CD14-positive monocyte (primary cell): ENCODE data around the gene CYP27B1. TPM values are rescaled to one million over a fixed set of nuclear protein-coding genes. Genes with fewer than 3 reads are reported as not detected.

Experiments
- DNase-seq, 3 donors: peaks; one replicate each; pipeline ENCODE4 v3.0.0-alpha.2; 2011 to 2022
- H2AFZ ChIP-seq: 2 replicates; pipeline ENCODE4 v1.6.0; 2012; ENCODE audit warnings: mild to moderate bottlenecking, low read depth, low read length, inconsistent platforms; ENCODE audit not compliant: insufficient read depth, poor library complexity, severe bottlenecking
- H3K27ac ChIP-seq, 2 donors: 1 replicate in 1 of 2; 2 replicates in 1 of 2; pipeline ENCODE4 v1.5.1; 2012 to 2013; ENCODE audit warnings: low read length in 2 of 2, control low read depth in 1 of 2, inconsistent platforms in 1 of 2, low read depth in 1 of 2, mild to moderate bottlenecking in 1 of 2
- H3K27me3 ChIP-seq, 2 donors: one replicate each; pipeline versions ENCODE4 v1.6.0 to v1.6.1; 2011 to 2013; ENCODE audit warnings: low read length in 2 of 2; ENCODE audit not compliant: control insufficient read depth in 2 of 2, insufficient read depth in 2 of 2
- H3K36me3 ChIP-seq, 2 donors: replicated peaks in 1 of 2; 1 replicate in 1 of 2; 2 replicates in 1 of 2; pipeline versions ENCODE4 v1.5.1 to v1.6.1; 2012 to 2013; ENCODE audit warnings: low read length in 2 of 2, control low read depth in 1 of 2, inconsistent platforms in 1 of 2, mild to moderate bottlenecking in 1 of 2; ENCODE audit not compliant: insufficient read depth in 2 of 2, control insufficient read depth in 1 of 2
- H3K4me1 ChIP-seq, 2 donors: 1 replicate in 1 of 2; 2 replicates in 1 of 2; pipeline versions ENCODE4 v1.5.1 to v1.6.1; 2012 to 2013; ENCODE audit warnings: low read length in 2 of 2, control low read depth in 1 of 2, inconsistent platforms in 1 of 2, mild to moderate bottlenecking in 1 of 2, moderate library complexity in 1 of 2; ENCODE audit not compliant: insufficient read depth in 2 of 2, control insufficient read depth in 1 of 2
- H3K4me2 ChIP-seq: replicated peaks from 2 replicates; pipeline ENCODE3; 2012; ENCODE audit warnings: low read length, moderate library complexity, mild to moderate bottlenecking; ENCODE audit not compliant: poor library complexity, severe bottlenecking; ENCODE audit errors: extremely low read depth
- H3K4me3 ChIP-seq, 3 experiments: fragments of 200-600 bp in 1 of 3; sonication (generic) in 1 of 3; replicated peaks in 1 of 3; 1 replicate in 2 of 3; 2 replicates in 1 of 3; pipeline ENCODE4 v1.5.1; 2011 to 2013; ENCODE audit warnings: low read length in 3 of 3, mild to moderate bottlenecking in 3 of 3, control low read depth in 2 of 3, low read depth in 2 of 3, inconsistent platforms in 1 of 3, moderate library complexity in 1 of 3
- H3K79me2 ChIP-seq: 2 replicates; pipeline ENCODE4 v1.6.0; 2012; ENCODE audit warnings: mild to moderate bottlenecking, control low read depth, inconsistent platforms, low read length, moderate library complexity; ENCODE audit not compliant: insufficient read depth
- H3K9ac ChIP-seq: 2 replicates; pipeline ENCODE4 v1.6.0; 2017; ENCODE audit warnings: low read length, mild to moderate bottlenecking; ENCODE audit not compliant: insufficient read depth, poor library complexity, severe bottlenecking
- H3K9me3 ChIP-seq, 2 donors: replicated peaks in 1 of 2; 1 replicate in 1 of 2; 2 replicates in 1 of 2; pipeline versions ENCODE4 v1.5.1 to v1.6.1; 2012 to 2013; ENCODE audit warnings: low read length in 2 of 2, control low read depth in 1 of 2; ENCODE audit not compliant: control insufficient read depth in 1 of 2, insufficient read depth in 1 of 2
- H4K20me1 ChIP-seq: 2 replicates; pipeline ENCODE4 v1.6.0; 2012; ENCODE audit warnings: mild to moderate bottlenecking, low read length, control low read depth, moderate library complexity; ENCODE audit not compliant: insufficient read depth
- H3K27ac Mint-ChIP-seq, 7 donors: one replicate each; pipeline ENCODE4 v1.8.0; 2020; ENCODE audit warnings: mild to moderate bottlenecking in 7 of 7, mixed read lengths in 7 of 7, moderate library complexity in 6 of 7, inconsistent platforms in 2 of 7
- H3K27me3 Mint-ChIP-seq, 3 donors: one replicate each; pipeline ENCODE4 v1.8.0; 2021 to 2022; ENCODE audit warnings: low read depth in 3 of 3, mild to moderate bottlenecking in 3 of 3, mixed read lengths in 3 of 3, moderate library complexity in 3 of 3, inconsistent platforms in 1 of 3
- H3K36me3 Mint-ChIP-seq, 2 donors: one replicate each; pipeline ENCODE4 v1.8.0; 2020; ENCODE audit warnings: mixed read lengths in 2 of 2, inconsistent platforms in 1 of 2, mild to moderate bottlenecking in 1 of 2
- H3K4me1 Mint-ChIP-seq: one replicate; pipeline ENCODE4 v1.8.0; 2020; ENCODE audit warnings: mild to moderate bottlenecking, mixed read lengths
- H3K4me3 Mint-ChIP-seq, 2 donors: one replicate each; pipeline ENCODE4 v1.8.0; 2020; ENCODE audit warnings: mild to moderate bottlenecking in 2 of 2, mixed read lengths in 2 of 2, moderate library complexity in 1 of 2
- H3K9me3 Mint-ChIP-seq, 7 donors: one replicate each; pipeline ENCODE4 v1.8.0; 2020 to 2022; ENCODE audit warnings: mixed read lengths in 7 of 7, mild to moderate bottlenecking in 6 of 7, moderate library complexity in 6 of 7, inconsistent platforms in 2 of 7
- WGBS: methylation state at CpG from one replicate; pipeline ENCODE4 v1.1.5; 2013; ENCODE audit warnings: missing lambda C conversion rate; ENCODE audit not compliant: insufficient coverage; 5-methylcytosine and 5-hydroxymethylcytosine counted together
- intact Hi-C, 2 donors: fragments of 100-400 bp; cut with micrococcal nuclease; formaldehyde crosslinking; loops; one replicate each; pipeline versions ENCODE4 v1.15.0 to v1.15.1; 2023
- polyA plus RNA-seq, 3 donors: library from polyadenylated mRNA; depleted of rRNA in 1 of 3; unstranded in 2 of 3; stranded (reverse) in 1 of 3; fragments of 300-500 nt in 2 of 3; fragments of >200 nt in 1 of 3; fragmentation: Illumina TruSeq in 2 of 3; gene quantifications; 1 replicate in 2 of 3; 2 replicates in 1 of 3; pipeline ENCODE4 v1.2.3, GENCODE V29; 2012 to 2021
- TF ChIP-seq, protein P1 (sequence below): fragments of 200-600 bp; IDR thresholded peaks from one replicate; pipeline ENCODE4 v1.8.0; 2022; ENCODE audit warnings: antibody characterized with exemption, mild to moderate bottlenecking

The CYP27B1 gene
- polyA plus RNA-seq, 3 donors, result 0.81 TPM; not detected in 2

DNA sequence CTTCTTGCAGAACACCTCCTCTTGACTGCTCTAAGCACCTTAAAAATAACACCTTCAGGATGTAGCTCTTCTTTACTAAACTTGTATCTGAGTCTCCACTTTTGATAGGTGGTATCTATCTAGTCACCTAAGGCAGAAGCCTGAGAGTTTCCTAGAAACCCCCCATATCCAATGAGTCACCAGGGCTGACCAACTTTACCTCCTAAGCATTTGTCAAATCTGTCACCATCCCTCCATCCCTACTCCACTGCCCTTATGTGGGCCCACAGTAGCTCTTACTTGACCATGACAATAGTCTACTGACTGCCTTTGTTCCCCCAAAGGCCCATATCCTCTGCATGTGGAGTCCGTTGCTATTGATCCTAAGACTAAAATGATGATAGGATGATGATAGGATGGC is 35.7 kb upstream of the CYP27B1 start:
- WGBS, result no CpG with 5 or more reads among the region's 1 CpG
- peaks cover 44 to 72% of the 10 kb centered on the region in 2 donors for H3K36me3 ChIP-seq
- no peak overlapping the region for H3K4me3 Mint-ChIP-seq
- peaks cover 6% of the 10 kb centered on the region for H3K4me1 Mint-ChIP-seq
- no peak overlapping the region for H3K4me2 ChIP-seq
- intact Hi-C loops, result no loop called here
- no peak overlapping the region for H3K9ac ChIP-seq
- TF ChIP-seq, protein P1, sequence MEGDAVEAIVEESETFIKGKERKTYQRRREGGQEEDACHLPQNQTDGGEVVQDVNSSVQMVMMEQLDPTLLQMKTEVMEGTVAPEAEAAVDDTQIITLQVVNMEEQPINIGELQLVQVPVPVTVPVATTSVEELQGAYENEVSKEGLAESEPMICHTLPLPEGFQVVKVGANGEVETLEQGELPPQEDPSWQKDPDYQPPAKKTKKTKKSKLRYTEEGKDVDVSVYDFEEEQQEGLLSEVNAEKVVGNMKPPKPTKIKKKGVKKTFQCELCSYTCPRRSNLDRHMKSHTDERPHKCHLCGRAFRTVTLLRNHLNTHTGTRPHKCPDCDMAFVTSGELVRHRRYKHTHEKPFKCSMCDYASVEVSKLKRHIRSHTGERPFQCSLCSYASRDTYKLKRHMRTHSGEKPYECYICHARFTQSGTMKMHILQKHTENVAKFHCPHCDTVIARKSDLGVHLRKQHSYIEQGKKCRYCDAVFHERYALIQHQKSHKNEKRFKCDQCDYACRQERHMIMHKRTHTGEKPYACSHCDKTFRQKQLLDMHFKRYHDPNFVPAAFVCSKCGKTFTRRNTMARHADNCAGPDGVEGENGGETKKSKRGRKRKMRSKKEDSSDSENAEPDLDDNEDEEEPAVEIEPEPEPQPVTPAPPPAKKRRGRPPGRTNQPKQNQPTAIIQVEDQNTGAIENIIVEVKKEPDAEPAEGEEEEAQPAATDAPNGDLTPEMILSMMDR, result no peak
- no peak overlapping the region for H2AFZ ChIP-seq
- no peaks in the 10 kb centered on the region for H3K9me3 ChIP-seq
- H3K9me3 Mint-ChIP-seq, result peaks cover 0 to 2% (median 0%) of the 10 kb centered on the region in 7 donors
- no peak overlapping the region for H3K27ac Mint-ChIP-seq
- peaks cover 6 to 8% of the 10 kb centered on the region in 2 donors for H3K4me1 ChIP-seq
- peaks cover 0 to 2% (median 0%) of the 10 kb centered on the region in 3 donors for H3K27me3 Mint-ChIP-seq
- no peaks in the 10 kb centered on the region for H4K20me1 ChIP-seq
- no peaks in the 10 kb centered on the region for H3K79me2 ChIP-seq
- no peak for DNase-seq
- no peak overlapping the region for H3K27ac ChIP-seq
- no peaks in the 10 kb centered on the region for H3K27me3 ChIP-seq
- peaks cover 53 to 54% of the 10 kb centered on the region in 2 donors for H3K36me3 Mint-ChIP-seq
- H3K4me3 ChIP-seq, result no peak overlapping the region

GRCh38 chr12:57800965-57801364 is 34.1 kb upstream of the CYP27B1 start:
- Histone ChIP-seq H3K9ac (no peak overlapping the region), H3K27me3 (no peaks in the 10 kb centered on the region), H2AFZ (no peak overlapping the region), H3K4me2 (no peak overlapping the region), H3K4me3 (no peak overlapping the region), H3K9me3 (no peaks in the 10 kb centered on the region), H4K20me1 (no peaks in the 10 kb centered on the region), H3K27ac (no peak overlapping the region), H3K4me1 (peaks cover 9 to 10% of the 10 kb centered on the region in 2 donors), H3K36me3 (peaks cover 45 to 73% of the 10 kb centered on the region in 2 donors), H3K79me2 (no peaks in the 10 kb centered on the region)
- no peak overlapping the region for H3K4me3 Mint-ChIP-seq
- WGBS, result 100% methylated on average over 1 of the region's 3 CpGs
- H3K4me1 Mint-ChIP-seq, result peaks cover 8% of the 10 kb centered on the region
- H3K27me3 Mint-ChIP-seq, result no peaks in the 10 kb centered on the region
- no peak overlapping the region for H3K27ac Mint-ChIP-seq
- no peaks in the 10 kb centered on the region for H3K9me3 Mint-ChIP-seq
- DNase-seq, result no peak
- TF ChIP-seq, protein P1, result no peak
- intact Hi-C loops, result no loop called here
- peaks cover 53 to 56% of the 10 kb centered on the region in 2 donors for H3K36me3 Mint-ChIP-seq
